ENCODE data around the gene PTTG1IP.
A peak's percentile ranks its signal among the peaks of the same experiment; 100 is the strongest.

PTTG1IP gene

GRCh38 chr21:44897326-44898010, 24.0 kb upstream of the PTTG1IP start:
- peaks cover 9% of the 10 kb centered on the region for H3K9me3 ChIP-seq (ENCODE audit: insufficient read depth, low read depth, low read length)
- H2BK5ac ChIP-seq (ENCODE audit: low read depth, low read length, poor library complexity), result no peak overlapping the region
- H3K9ac ChIP-seq (ENCODE audit: low read length), result no peak overlapping the region
- no peak overlapping the region for H3K23ac ChIP-seq (ENCODE audit: low read length)
- H2BK12ac ChIP-seq (ENCODE audit: low read length), result no peak overlapping the region
- H3K14ac ChIP-seq (ENCODE audit: low read length), result no peak overlapping the region
- no peaks in the 10 kb centered on the region for H3K36me3 ChIP-seq (ENCODE audit: control insufficient read depth in 1 of 2, insufficient read depth in 2 of 2, low read length in 2 of 2)
- H2BK120ac ChIP-seq (ENCODE audit: insufficient read depth, low read length, poor library complexity), result no peak overlapping the region
- H3K4me2 ChIP-seq (ENCODE audit: low read length), result no peak overlapping the region
- no peak overlapping the region for H4K8ac ChIP-seq (ENCODE audit: low read depth, low read length)
- no peaks in the 10 kb centered on the region for H3K79me2 ChIP-seq (ENCODE audit: control insufficient read depth, insufficient read depth, low read length, poor library complexity)
- no peak overlapping the region for H4K91ac ChIP-seq (ENCODE audit: low read depth, low read length)
- H3K4ac ChIP-seq (ENCODE audit: low read depth, low read length), result no peak overlapping the region
- H3K18ac ChIP-seq (ENCODE audit: low read length), result no peak overlapping the region
- peak in 1 of 2 donors; percentile 18 for DNase-seq
- no peak overlapping the region for H3K27ac ChIP-seq (ENCODE audit: low read depth, low read length)
- H2AFZ ChIP-seq (ENCODE audit: insufficient read depth, low read length, poor library complexity), result no peak overlapping the region
- H2AK5ac ChIP-seq (ENCODE audit: low read length), result no peak overlapping the region
- no peak overlapping the region for H4K12ac ChIP-seq (ENCODE audit: low read depth, low read length)
- WGBS (ENCODE audit: extremely low coverage, insufficient coverage, insufficient read length), result no CpG with 5 or more reads among the region's 21 CpGs
- H3K4me3 ChIP-seq (ENCODE audit: low read depth, low read length), result no peak overlapping the region
- no peaks in the 10 kb centered on the region for H3K79me1 ChIP-seq (ENCODE audit: low read length)
- no peaks in the 10 kb centered on the region for H3K27me3 ChIP-seq (ENCODE audit: insufficient read depth, low read length)
- H3K4me1 ChIP-seq (ENCODE audit: control insufficient read depth in 1 of 2, insufficient read depth in 2 of 2, low read length in 2 of 2), result peaks cover 4 to 6% of the 10 kb centered on the region in 2 experiments

DNA sequence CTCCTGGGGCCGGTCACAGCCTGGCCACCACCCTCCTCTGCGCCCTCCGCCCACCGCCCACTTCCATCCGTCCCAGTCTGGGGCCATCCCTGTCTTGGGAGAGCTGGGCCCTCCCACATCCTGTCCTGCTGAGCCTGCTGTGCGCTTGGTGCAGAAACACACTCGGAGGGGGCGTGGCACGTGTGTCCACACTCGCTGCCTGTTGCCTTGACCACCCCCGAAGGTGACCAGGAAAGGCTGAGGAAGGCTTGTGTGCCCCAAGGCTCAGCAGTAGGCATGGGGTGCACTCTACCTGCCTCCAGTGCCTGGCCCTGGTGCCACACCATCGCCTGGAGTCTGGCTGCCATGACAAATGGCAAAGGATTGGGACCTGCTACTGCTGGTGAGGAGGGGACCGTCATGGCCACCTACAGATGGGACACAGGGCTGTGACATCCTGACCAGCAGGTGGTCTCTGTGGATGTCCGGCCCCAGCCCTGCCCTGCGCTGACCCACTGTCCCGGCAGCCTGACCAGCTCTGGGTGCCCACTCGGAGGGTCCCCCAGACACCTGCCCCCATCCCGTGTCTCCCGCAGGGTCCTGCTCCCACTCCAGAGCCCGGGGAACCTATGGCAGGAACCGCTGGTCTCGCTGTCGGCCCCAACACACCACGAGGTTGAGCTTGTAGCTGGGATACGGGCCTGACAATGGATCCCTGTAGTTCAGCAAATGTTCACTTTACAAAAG, 23.2 kb upstream of the PTTG1IP start:
- Histone ChIP-seq H4K8ac (ENCODE audit: low read depth, low read length) (no peak overlapping the region), H3K4me2 (ENCODE audit: low read length) (no peak overlapping the region), H3K27me3 (ENCODE audit: insufficient read depth, low read length) (no peaks in the 10 kb centered on the region), H3K36me3 (ENCODE audit: control insufficient read depth in 1 of 2, insufficient read depth in 2 of 2, low read length in 2 of 2) (no peaks in the 10 kb centered on the region), H2AFZ (ENCODE audit: insufficient read depth, low read length, poor library complexity) (no peak overlapping the region), H3K4me3 (ENCODE audit: low read depth, low read length) (no peak overlapping the region), H3K4ac (ENCODE audit: low read depth, low read length) (no peak overlapping the region), H2AK5ac (ENCODE audit: low read length) (no peak overlapping the region), H4K91ac (ENCODE audit: low read depth, low read length) (no peak overlapping the region), H2BK5ac (ENCODE audit: low read depth, low read length, poor library complexity) (no peak overlapping the region), H4K12ac (ENCODE audit: low read depth, low read length) (no peak overlapping the region), H2BK120ac (ENCODE audit: insufficient read depth, low read length, poor library complexity) (no peak overlapping the region), H3K9me3 (ENCODE audit: insufficient read depth, low read depth, low read length) (peaks cover 3% of the 10 kb centered on the region), H3K79me1 (ENCODE audit: low read length) (no peaks in the 10 kb centered on the region), H3K79me2 (ENCODE audit: control insufficient read depth, insufficient read depth, low read length, poor library complexity) (no peaks in the 10 kb centered on the region), H2BK12ac (ENCODE audit: low read length) (no peak overlapping the region), H3K18ac (ENCODE audit: low read length) (no peak overlapping the region), H3K9ac (ENCODE audit: low read length) (no peak overlapping the region), H3K14ac (ENCODE audit: low read length) (no peak overlapping the region), H3K23ac (ENCODE audit: low read length) (no peak overlapping the region), H3K27ac (ENCODE audit: low read depth, low read length) (no peak overlapping the region), H3K4me1 (ENCODE audit: control insufficient read depth in 1 of 2, insufficient read depth in 2 of 2, low read length in 2 of 2) (peaks cover 3 to 6% of the 10 kb centered on the region in 2 experiments)
- no peak for DNase-seq
- WGBS (ENCODE audit: extremely low coverage, insufficient coverage, insufficient read length), result no CpG with 5 or more reads among the region's 25 CpGs

- no CpG with 5 or more reads among the region's 11 CpGs for WGBS (ENCODE audit: extremely low coverage, insufficient coverage, insufficient read length)
- no peak overlapping the region for H2AFZ ChIP-seq (ENCODE audit: insufficient read depth, low read length, poor library complexity)
Observed at GRCh38 chr21:44895859-44896258, 22.4 kb upstream of the PTTG1IP start.

GRCh38 chr21:44894687-44895302, 21.3 kb upstream of the PTTG1IP start:
- no peak overlapping the region for H3K4me2 ChIP-seq (ENCODE audit: low read length)

More at GRCh38 chr21:44895859-44896258, 22.4 kb upstream of the PTTG1IP start:
- Histone ChIP-seq H3K36me3 (ENCODE audit: control insufficient read depth in 1 of 2, insufficient read depth in 2 of 2, low read length in 2 of 2) (no peaks in the 10 kb centered on the region), H3K4ac (ENCODE audit: low read depth, low read length) (no peak overlapping the region), H3K14ac (ENCODE audit: low read length) (no peak overlapping the region), H3K4me3 (ENCODE audit: low read depth, low read length) (no peak overlapping the region), H3K4me1 (ENCODE audit: control insufficient read depth in 1 of 2, insufficient read depth in 2 of 2, low read length in 2 of 2) (no peaks in the 10 kb centered on the region), H2BK12ac (ENCODE audit: low read length) (no peak overlapping the region), H2AK5ac (ENCODE audit: low read length) (no peak overlapping the region), H3K18ac (ENCODE audit: low read length) (no peak overlapping the region), H4K91ac (ENCODE audit: low read depth, low read length) (no peak overlapping the region), H3K9me3 (ENCODE audit: insufficient read depth, low read depth, low read length) (peaks cover 2% of the 10 kb centered on the region), H3K23ac (ENCODE audit: low read length) (no peak overlapping the region), H3K4me2 (ENCODE audit: low read length) (no peak overlapping the region), H3K9ac (ENCODE audit: low read length) (no peak overlapping the region), H3K27ac (ENCODE audit: low read depth, low read length) (no peak overlapping the region), H4K12ac (ENCODE audit: low read depth, low read length) (no peak overlapping the region), H4K8ac (ENCODE audit: low read depth, low read length) (no peak overlapping the region), H2BK120ac (ENCODE audit: insufficient read depth, low read length, poor library complexity) (no peak overlapping the region), H3K27me3 (ENCODE audit: insufficient read depth, low read length) (no peaks in the 10 kb centered on the region), H3K79me2 (ENCODE audit: control insufficient read depth, insufficient read depth, low read length, poor library complexity) (no peaks in the 10 kb centered on the region), H2BK5ac (ENCODE audit: low read depth, low read length, poor library complexity) (no peak overlapping the region), H3K79me1 (ENCODE audit: low read length) (no peaks in the 10 kb centered on the region)
- DNase-seq, result no peak

More at GRCh38 chr21:44894687-44895302, 21.3 kb upstream of the PTTG1IP start:
- Histone ChIP-seq H4K12ac (ENCODE audit: low read depth, low read length) (no peak overlapping the region), H3K36me3 (ENCODE audit: control insufficient read depth in 1 of 2, insufficient read depth in 2 of 2, low read length in 2 of 2) (no peaks in the 10 kb centered on the region), H3K27ac (ENCODE audit: low read depth, low read length) (no peak overlapping the region), H2AFZ (ENCODE audit: insufficient read depth, low read length, poor library complexity) (no peak overlapping the region), H3K4me3 (ENCODE audit: low read depth, low read length) (no peak overlapping the region), H4K8ac (ENCODE audit: low read depth, low read length) (no peak overlapping the region), H2BK5ac (ENCODE audit: low read depth, low read length, poor library complexity) (no peak overlapping the region), H2BK12ac (ENCODE audit: low read length) (no peak overlapping the region), H3K14ac (ENCODE audit: low read length) (no peak overlapping the region), H3K9ac (ENCODE audit: low read length) (no peak overlapping the region), H2BK120ac (ENCODE audit: insufficient read depth, low read length, poor library complexity) (no peak overlapping the region), H4K91ac (ENCODE audit: low read depth, low read length) (no peak overlapping the region), H3K27me3 (ENCODE audit: insufficient read depth, low read length) (no peaks in the 10 kb centered on the region), H3K4ac (ENCODE audit: low read depth, low read length) (no peak overlapping the region), H3K4me1 (ENCODE audit: control insufficient read depth in 1 of 2, insufficient read depth in 2 of 2, low read length in 2 of 2) (no peaks in the 10 kb centered on the region), H3K18ac (ENCODE audit: low read length) (no peak overlapping the region), H3K23ac (ENCODE audit: low read length) (no peak overlapping the region), H2AK5ac (ENCODE audit: low read length) (no peak overlapping the region), H3K9me3 (ENCODE audit: insufficient read depth, low read depth, low read length) (peaks cover 4% of the 10 kb centered on the region), H3K79me2 (ENCODE audit: control insufficient read depth, insufficient read depth, low read length, poor library complexity) (no peaks in the 10 kb centered on the region), H3K79me1 (ENCODE audit: low read length) (no peaks in the 10 kb centered on the region)
- WGBS (ENCODE audit: extremely low coverage, insufficient coverage, insufficient read length), result no CpG with 5 or more reads among the region's 19 CpGs
- DNase-seq, result no peak

All from trophoblast cell (in vitro differentiated cells and primary cell).